Tibial artery (tissue), 4 donors: ENCODE measurements around the gene PCP4L1.
A peak's percentile ranks its signal among the peaks of the same experiment; 100 is the strongest.

Experiments
- DNase-seq, 2 donors: peaks; one replicate each; pipeline ENCODE4 v3.0.0-alpha.2; 2019
- H3K27ac ChIP-seq, 2 donors: fragments of 200-600 bp; sonication (generic) in 1 of 2; 1 replicate in 1 of 2; 2 replicates in 1 of 2; pipeline ENCODE4 v1.5.1; 2018 to 2019; ENCODE audit warnings: mild to moderate bottlenecking in 1 of 2
- H3K27me3 ChIP-seq, 2 donors: fragments of 200-600 bp; sonication (generic) in 1 of 2; one replicate each; pipeline versions ENCODE4 v1.5.1 to v1.6.0; 2016 to 2019
- H3K36me3 ChIP-seq, 3 donors: fragments of 200-600 bp; sonication (generic) in 2 of 3; one replicate each; pipeline ENCODE4 v1.5.1; 2016 to 2019; ENCODE audit warnings: mild to moderate bottlenecking in 2 of 3
- H3K4me1 ChIP-seq, 4 donors: fragments of 200-600 bp; sonication (generic) in 2 of 4; 1 replicate in 3 of 4; 2 replicates in 1 of 4; pipeline ENCODE4 v1.5.1; 2016 to 2019
- H3K4me3 ChIP-seq, 2 donors: fragments of 200-600 bp; sonication (generic) in 1 of 2; 1 replicate in 1 of 2; 2 replicates in 1 of 2; pipeline ENCODE4 v1.5.1; 2018 to 2019; ENCODE audit warnings: mild to moderate bottlenecking in 2 of 2
- H3K9me3 ChIP-seq, 3 donors: fragments of 200-600 bp; sonication (generic) in 1 of 3; one replicate each; pipeline ENCODE4 v1.5.1; 2016 to 2019
- CTCF ChIP-seq, 2 experiments: fragments of 200-600 bp in 1 of 2; fragments of 450-650 bp in 1 of 2; IDR thresholded peaks; one replicate each; pipeline ENCODE4 v1.5.1; 2017 to 2019; ENCODE audit warnings: antibody characterized with exemption in 2 of 2, mild to moderate bottlenecking in 1 of 2, moderate library complexity in 1 of 2
- intact Hi-C: fragments of 100-400 bp; cut with DNase I; formaldehyde crosslinking; loops from one replicate; pipeline ENCODE4 v1.15.0; 2023; ENCODE audit warnings: low total_unique reads

Gene PCP4L1

GRCh38 chr1:161300478-161300877, 41.9 kb downstream of the PCP4L1 start:
- H3K9me3 ChIP-seq: no peaks in the 10 kb centered on the region
- H3K27me3 ChIP-seq: peaks cover 0 to 10% of the 10 kb centered on the region in 2 donors
- TF ChIP-seq CTCF (IDR thresholded peaks at IDR 0.05): no peak
- peaks cover 0 to 8% (median 6%) of the 10 kb centered on the region in 4 donors for H3K4me1 ChIP-seq
- no peaks in the 10 kb centered on the region for H3K36me3 ChIP-seq
- no peak overlapping the region for H3K27ac ChIP-seq
- intact Hi-C loops: no loop called here
- no peak overlapping the region for H3K4me3 ChIP-seq
- no peak for DNase-seq

- Histone ChIP-seq H3K27ac (peak overlapping the region; percentile 26 to 41), H3K27me3 (peaks cover 0 to 28% of the 10 kb centered on the region in 2 donors), H3K4me1 (peaks cover 0 to 17% (median 14%) of the 10 kb centered on the region in 4 donors), H3K4me3 (peak overlapping the region; percentile 53 to 66), H3K36me3 (no peaks in the 10 kb centered on the region), H3K9me3 (no peaks in the 10 kb centered on the region)
- intact Hi-C loops: loop anchor here (5.0 kb wide), 1 partner anchor 78 kb away; the partner anchor contains the start of gene TOMM40L
- TF ChIP-seq CTCF (IDR thresholded peaks at IDR 0.05): no peak
- no peak for DNase-seq
These were observed 46.7 kb downstream of the PCP4L1 start for GRCh38 chr1:161304927-161305866.

- Histone ChIP-seq H3K9me3 (no peaks in the 10 kb centered on the region), H3K27me3 (peaks cover 0 to 28% of the 10 kb centered on the region in 2 donors), H3K4me1 (peaks cover 0 to 17% (median 14%) of the 10 kb centered on the region in 4 donors), H3K27ac (peak overlapping the region; percentile 26 to 41), H3K36me3 (no peaks in the 10 kb centered on the region), H3K4me3 (peak overlapping the region; percentile 53 to 66)
- TF ChIP-seq CTCF (IDR thresholded peaks at IDR 0.05): no peak
- intact Hi-C loops: loop anchor here (5.0 kb wide), 1 partner anchor 79 kb away; the partner anchor contains the start of gene TOMM40L
- DNase-seq: peak; percentile 66 to 76
These were observed 47.4 kb downstream of the PCP4L1 start for GRCh38 chr1:161305867-161306519.

- no peaks in the 10 kb centered on the region for H3K9me3 ChIP-seq
- H3K27me3 ChIP-seq: peaks cover 0 to 28% of the 10 kb centered on the region in 2 donors
- DNase-seq: no peak
- no peaks in the 10 kb centered on the region for H3K36me3 ChIP-seq
- TF ChIP-seq CTCF (IDR thresholded peaks at IDR 0.05): no peak
- no peak overlapping the region for H3K27ac ChIP-seq
- H3K4me1 ChIP-seq: peaks cover 0 to 17% (median 14%) of the 10 kb centered on the region in 4 donors
- no peak overlapping the region for H3K4me3 ChIP-seq
- intact Hi-C loops: loop anchor here (5.0 kb wide), 1 partner anchor 80 kb away; the partner anchor contains the start of gene TOMM40L
These were observed 48.8 kb downstream of the PCP4L1 start for GRCh38 chr1:161307230-161307768.

- no peak overlapping the region for H3K4me3 ChIP-seq
- intact Hi-C loops: loop anchor here (5.0 kb wide), 1 partner anchor 81 kb away; the partner anchor contains the start of gene TOMM40L
These were observed 49.5 kb downstream of the PCP4L1 start for GRCh38 chr1:161307892-161308638.

More at GRCh38 chr1:161307892-161308638, 49.5 kb downstream of the PCP4L1 start:
- no peak overlapping the region for H3K27ac ChIP-seq
- peaks cover 0 to 28% of the 10 kb centered on the region in 2 donors for H3K27me3 ChIP-seq
- TF ChIP-seq CTCF (IDR thresholded peaks at IDR 0.05): no peak
- no peak for DNase-seq
- H3K4me1 ChIP-seq: peaks cover 0 to 17% (median 14%) of the 10 kb centered on the region in 4 donors
- no peaks in the 10 kb centered on the region for H3K9me3 ChIP-seq
- H3K36me3 ChIP-seq: no peaks in the 10 kb centered on the region
